Activated CD4-positive, CD25-positive, alpha-beta regulatory T cell treated with anti-CD3 and anti-CD28 coated beads, Interleukin-2, amount 50 U/mL, for 24 hours (primary cell): ENCODE results near the gene BEST3.
"Not testable (repeated sequence)": the region's sequence is repeated elsewhere in the genome, so short reads cannot be mapped to it uniquely, and the experiment has no call there.

Experiments
- ATAC-seq, 2 donors: fragments of 150-1000 bp; cut with Tn5 transposase; one replicate each; pipeline ENCODE4 v1.10.0; 2021; ENCODE audit warnings: mild to moderate bottlenecking in 1 of 2, moderate library complexity in 1 of 2

The BEST3 gene

DNA sequence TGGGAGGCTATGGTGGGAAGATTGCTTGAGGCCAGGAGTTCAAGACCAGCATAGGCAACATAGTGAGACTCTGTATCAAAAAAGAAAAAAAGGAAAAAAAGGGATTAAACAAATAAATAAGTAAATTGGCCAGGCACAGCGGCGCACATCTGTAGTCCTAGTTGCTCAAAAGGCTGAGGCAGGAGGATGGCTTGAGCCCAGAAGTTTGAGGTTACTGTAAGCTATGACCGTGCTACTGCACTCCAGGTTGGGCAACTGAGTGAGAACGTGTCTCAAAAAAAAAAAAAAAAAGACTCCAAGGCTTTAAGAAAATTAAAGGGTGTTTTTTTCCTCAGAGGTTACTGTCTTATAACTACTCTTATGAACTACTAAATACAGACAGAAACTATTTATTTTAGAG, 11.7 kb downstream of the BEST3 start:
- no peak for ATAC-seq

GRCh38 chr12:69686731-69687130, 12.4 kb downstream of the BEST3 start:
- no peak for ATAC-seq

DNA sequence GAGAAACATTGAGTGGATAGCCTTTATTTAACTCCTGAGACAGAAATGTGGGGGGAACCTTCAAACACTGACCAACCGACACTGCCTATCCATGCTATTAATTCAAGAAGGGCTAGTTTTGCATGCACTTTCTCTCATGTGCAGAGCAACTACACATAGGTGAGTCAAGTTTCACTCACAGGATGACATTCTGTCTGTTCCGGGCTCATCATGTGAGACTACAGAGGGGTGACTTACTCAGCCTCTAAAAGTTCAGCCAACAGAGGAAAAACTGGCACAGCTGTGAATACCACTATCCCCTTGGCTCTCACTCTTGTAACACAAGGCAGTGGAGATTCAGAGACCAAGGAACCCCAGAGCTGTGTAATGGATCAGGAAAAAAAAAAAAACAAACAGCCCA, 13.3 kb downstream of the BEST3 start:
- ATAC-seq, result peak in 1 of 2 donors; percentile 20

DNA sequence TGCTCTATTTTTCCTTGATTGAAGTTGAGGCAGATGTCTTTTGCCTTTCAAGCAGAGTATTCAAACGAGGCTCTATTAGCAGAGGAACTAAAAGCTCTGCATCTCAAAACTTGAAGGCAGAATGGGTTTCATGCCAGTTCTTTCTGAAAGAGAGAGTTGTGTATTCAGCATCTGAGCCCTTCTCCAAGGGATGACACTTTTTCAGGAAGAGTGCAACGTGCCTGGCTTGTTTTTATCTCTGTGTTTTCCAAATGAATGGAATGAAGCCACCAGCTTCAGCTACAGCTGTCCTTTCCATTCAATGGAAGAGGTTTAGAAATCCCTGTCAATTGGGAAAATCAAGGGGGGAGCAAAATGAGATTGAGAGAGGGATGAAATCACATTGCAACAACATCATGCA, 14.6 kb downstream of the BEST3 start:
- ATAC-seq, result no peak

DNA sequence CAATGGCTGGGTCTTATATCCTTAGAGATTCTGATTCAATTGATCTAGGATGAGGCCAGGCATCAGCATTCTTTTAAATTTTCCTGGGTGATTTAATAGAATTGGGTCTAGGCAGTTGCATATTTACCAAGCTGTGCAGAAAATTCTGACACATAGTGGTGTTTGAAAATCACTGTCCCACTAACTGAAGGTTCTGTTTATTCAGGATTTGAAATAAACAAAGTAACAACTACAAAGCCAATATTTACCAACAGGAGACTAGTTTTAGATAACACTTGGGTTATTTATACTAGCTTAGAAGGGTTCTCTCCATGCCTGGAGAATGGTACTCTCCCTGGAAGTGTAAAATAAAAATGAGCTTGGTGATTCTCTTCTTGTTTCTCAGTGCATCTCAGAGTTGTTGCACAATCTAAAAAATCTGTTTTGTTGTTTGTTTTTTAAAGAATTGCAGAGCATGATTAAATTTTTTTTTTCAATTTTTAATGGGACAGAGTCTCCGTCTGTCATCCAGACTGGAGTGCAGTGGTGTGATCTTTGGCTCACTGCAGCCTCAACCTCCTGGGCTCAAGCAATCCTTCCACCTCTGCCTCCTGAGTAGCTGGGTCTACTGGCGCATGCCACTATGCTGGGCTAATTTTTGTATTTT, 16.9 kb downstream of the BEST3 start:
- ATAC-seq, result no peak

GRCh38 chr12:69679119-69679518, 20.0 kb downstream of the BEST3 start:
- ATAC-seq, result no peak

DNA sequence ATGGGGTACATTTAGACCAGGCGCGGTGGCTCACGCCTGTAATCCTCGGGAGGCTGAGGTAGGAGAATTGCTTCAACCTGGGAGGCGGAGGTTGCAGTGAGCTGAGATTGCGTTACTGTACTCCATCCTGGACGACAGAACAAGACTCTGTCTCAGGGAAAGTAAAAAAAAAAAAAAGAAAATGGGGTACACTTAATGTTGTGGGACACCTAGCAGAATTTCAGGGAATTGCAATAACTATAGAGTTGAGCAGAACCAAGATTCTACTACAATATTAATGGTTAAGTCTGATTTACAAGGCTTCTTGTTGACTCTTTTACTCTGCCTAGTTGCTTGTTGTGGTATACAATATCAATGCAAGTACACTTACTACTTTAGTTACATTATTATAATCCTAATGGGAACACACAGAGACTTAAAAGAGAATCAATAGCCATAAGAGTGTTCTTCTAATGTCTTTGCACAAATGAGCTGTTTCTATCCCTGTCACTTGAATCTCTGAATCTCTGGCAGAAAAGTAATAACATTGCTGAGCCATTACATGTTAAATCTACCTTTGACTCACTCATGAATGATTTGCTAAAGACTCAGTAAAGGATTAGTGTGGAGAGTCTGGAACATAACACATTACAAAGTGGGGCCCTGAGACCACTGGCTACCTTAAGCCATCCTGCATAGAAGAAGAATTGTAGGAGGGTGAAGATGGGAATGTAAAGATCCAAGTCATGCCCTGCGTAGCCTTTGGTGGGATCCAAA, 22.7 kb downstream of the BEST3 start:
- no peak for ATAC-seq

DNA sequence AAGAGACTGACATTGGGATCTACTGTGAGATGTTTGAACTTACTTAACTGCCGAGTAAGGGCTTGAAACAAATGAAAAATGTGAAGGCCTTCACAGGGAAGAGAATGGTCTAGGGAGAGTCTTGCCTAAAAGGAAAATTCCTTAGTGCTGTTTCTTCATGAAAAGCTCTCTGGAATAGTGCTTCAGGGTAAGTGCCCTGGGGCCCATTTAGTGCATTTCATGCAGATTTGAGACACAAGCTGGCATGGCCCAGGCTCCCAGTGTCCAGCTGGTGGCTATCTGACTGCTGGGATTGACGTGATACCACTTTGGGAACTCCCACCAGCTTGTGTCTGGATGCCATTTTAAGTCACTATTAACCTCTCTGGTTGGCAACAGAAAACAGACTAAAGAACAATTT, 26.9 kb downstream of the BEST3 start:
- ATAC-seq, result no peak

- no peak for ATAC-seq
These were observed 27.5 kb downstream of the BEST3 start for GRCh38 chr12:69671597-69671996.

GRCh38 chr12:69666798-69667197, 32.3 kb downstream of the BEST3 start:
- ATAC-seq, result no peak

- ATAC-seq, result not testable (repeated sequence)
These were observed 34.1 kb downstream of the BEST3 start for GRCh38 chr12:69664930-69665377.

DNA sequence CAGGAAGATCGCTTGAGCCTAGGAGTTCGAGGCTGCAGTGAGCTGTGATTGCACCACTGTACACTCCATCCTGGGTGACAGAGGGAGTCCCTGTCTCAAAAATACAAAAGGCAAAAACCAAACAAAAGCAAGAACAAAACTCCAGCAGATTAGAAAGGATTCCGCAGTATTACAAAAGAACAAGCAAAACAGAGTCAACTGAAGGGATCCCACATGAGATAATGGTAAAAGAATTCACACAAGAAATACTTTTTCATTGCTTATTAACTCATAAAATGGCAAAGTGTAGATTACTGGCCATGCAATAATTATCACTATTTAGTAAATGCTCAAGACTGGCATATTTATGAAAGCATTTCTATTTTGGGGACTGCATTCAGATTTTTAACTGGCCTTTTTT, 35.4 kb downstream of the BEST3 start:
- no peak for ATAC-seq

GRCh38 chr12:69662764-69663163, 36.3 kb downstream of the BEST3 start:
- no peak for ATAC-seq

DNA sequence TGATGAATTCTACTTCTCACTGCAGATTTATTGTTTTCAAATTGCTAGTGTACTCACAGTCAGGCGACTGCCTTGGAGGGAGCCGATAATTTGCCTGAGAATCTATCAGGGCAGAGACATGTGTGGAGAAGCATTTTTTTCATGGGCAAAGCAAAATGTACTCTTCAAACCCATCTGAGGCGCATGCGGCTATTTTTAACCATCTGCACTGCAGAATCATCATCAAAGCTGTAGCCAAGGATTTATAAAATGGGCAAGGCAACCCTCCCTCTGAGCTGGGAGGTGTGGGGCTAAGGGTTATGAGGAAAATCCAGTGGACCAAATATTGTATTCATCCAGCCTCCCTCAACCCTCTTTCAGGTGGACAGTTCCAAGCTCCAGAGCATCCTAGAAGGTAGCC, 37.7 kb downstream of the BEST3 start:
- no peak for ATAC-seq

- ATAC-seq, result no peak
These were observed 38.8 kb downstream of the BEST3 start for GRCh38 chr12:69660164-69660863.

- ATAC-seq, result no peak
These were observed 40.9 kb downstream of the BEST3 start for GRCh38 chr12:69658203-69658602.

GRCh38 chr12:69657376-69658137, 41.5 kb downstream of the BEST3 start:
- ATAC-seq, result no peak

DNA sequence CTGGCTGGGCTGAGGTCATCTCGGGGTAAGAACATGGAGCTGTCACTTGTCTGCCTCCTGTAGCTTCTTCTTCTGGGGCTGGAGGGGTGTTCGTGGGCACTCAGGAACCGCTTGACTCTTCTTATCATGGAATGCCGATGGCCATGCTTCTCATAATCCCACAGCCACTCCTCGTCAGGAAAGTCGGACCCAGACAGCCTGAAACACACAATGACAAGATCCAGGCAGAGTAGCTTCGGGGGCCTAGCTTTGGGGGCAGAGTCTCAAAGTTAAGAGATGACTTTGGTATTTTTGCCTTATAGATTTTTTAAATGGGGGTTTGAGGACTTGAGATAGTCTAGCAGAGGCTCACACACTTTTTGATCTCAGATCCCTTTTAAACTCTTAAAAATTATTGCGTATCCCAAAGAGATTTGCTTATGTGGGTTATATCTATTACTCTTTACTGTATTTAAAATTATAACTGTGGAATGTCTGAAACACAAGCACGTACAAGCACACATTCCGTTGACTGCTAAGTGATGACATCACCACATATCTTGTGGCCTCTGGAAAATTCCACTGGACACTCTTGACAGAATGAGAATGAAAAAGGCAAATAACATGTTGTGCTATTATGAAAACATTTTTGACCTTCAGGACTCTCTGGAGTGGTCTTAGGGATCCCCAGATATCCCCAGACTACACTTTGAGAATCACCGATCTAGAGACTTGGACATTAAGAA, 43.3 kb downstream of the BEST3 start:
- ATAC-seq, result no peak

DNA sequence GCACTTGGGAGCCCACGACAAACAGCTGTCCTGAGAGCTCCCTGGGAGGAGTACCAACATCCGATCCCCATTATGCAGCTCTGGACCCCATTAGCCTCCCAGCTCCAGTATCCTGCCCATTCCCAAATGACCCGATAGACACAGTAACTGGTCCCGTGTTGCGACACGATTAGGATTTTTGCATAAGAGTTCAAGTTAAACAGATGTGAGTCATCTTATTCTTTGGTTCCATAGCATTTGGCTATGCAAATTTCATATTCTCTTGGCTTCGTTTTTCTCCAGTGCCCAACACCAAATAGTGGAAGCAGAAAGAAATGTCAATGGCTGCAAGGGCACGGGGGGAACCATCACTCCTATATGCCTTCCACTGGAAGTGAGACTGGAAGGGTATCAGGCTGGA, 45.4 kb downstream of the BEST3 start:
- no peak for ATAC-seq

GRCh38 chr12:69651922-69652321, 47.2 kb downstream of the BEST3 start:
- no peak for ATAC-seq

- no peak for ATAC-seq
These were observed 49.6 kb downstream of the BEST3 start for GRCh38 chr12:69649529-69649928.

GRCh38 chr12:69648476-69648875, 50.6 kb downstream of the BEST3 start:
- no peak for ATAC-seq
